Immature natural killer cell (primary cell): ENCODE data around the gene IFT122. TPM values are rescaled to one million over a fixed set of nuclear protein-coding genes. Genes with fewer than 3 reads are reported as not detected.
A peak's percentile ranks its signal among the peaks of the same experiment; 100 is the strongest.
"Not testable (repeated sequence)": the region's sequence is repeated elsewhere in the genome, so short reads cannot be mapped to it uniquely, and the experiment has no call there.

Experiments used
- DNase-seq, 3 donors: peaks; one replicate each; pipeline ENCODE4 v3.0.0; 2022; ENCODE audit warnings: mixed read lengths in 1 of 3
- H3K27ac Mint-ChIP-seq, 6 donors: one replicate each; pipeline ENCODE4 v1.8.0; 2020; ENCODE audit warnings: mixed read lengths in 6 of 6, mild to moderate bottlenecking in 5 of 6, inconsistent platforms in 4 of 6, moderate library complexity in 3 of 6
- H3K27me3 Mint-ChIP-seq, 3 donors: one replicate each; pipeline ENCODE4 v1.8.0; 2020 to 2021; ENCODE audit warnings: low read depth in 3 of 3, mild to moderate bottlenecking in 3 of 3, mixed read lengths in 3 of 3, moderate library complexity in 3 of 3, inconsistent platforms in 1 of 3
- H3K36me3 Mint-ChIP-seq, 3 donors: one replicate each; pipeline ENCODE4 v1.8.0; 2020; ENCODE audit warnings: mixed read lengths in 3 of 3, inconsistent platforms in 2 of 3, mild to moderate bottlenecking in 2 of 3
- H3K4me1 Mint-ChIP-seq, 2 donors: one replicate each; pipeline ENCODE4 v1.8.0; 2020; ENCODE audit warnings: inconsistent platforms in 2 of 2, mild to moderate bottlenecking in 2 of 2, mixed read lengths in 2 of 2, moderate library complexity in 1 of 2
- H3K4me3 Mint-ChIP-seq, 5 donors: one replicate each; pipeline ENCODE4 v1.8.0; 2020; ENCODE audit warnings: mild to moderate bottlenecking in 5 of 5, mixed read lengths in 5 of 5, inconsistent platforms in 3 of 5, moderate library complexity in 3 of 5
- H3K9me3 Mint-ChIP-seq, 6 donors: one replicate each; pipeline ENCODE4 v1.8.0; 2020; ENCODE audit warnings: mild to moderate bottlenecking in 6 of 6, mixed read lengths in 6 of 6, inconsistent platforms in 4 of 6, moderate library complexity in 3 of 6
- polyA plus RNA-seq, 3 donors: library from polyadenylated mRNA; unstranded; fragments of 300-500 nt; fragmentation: Illumina TruSeq; gene quantifications; one replicate each; pipeline ENCODE4 v1.2.3, GENCODE V29; 2021

IFT122 gene, protein sequence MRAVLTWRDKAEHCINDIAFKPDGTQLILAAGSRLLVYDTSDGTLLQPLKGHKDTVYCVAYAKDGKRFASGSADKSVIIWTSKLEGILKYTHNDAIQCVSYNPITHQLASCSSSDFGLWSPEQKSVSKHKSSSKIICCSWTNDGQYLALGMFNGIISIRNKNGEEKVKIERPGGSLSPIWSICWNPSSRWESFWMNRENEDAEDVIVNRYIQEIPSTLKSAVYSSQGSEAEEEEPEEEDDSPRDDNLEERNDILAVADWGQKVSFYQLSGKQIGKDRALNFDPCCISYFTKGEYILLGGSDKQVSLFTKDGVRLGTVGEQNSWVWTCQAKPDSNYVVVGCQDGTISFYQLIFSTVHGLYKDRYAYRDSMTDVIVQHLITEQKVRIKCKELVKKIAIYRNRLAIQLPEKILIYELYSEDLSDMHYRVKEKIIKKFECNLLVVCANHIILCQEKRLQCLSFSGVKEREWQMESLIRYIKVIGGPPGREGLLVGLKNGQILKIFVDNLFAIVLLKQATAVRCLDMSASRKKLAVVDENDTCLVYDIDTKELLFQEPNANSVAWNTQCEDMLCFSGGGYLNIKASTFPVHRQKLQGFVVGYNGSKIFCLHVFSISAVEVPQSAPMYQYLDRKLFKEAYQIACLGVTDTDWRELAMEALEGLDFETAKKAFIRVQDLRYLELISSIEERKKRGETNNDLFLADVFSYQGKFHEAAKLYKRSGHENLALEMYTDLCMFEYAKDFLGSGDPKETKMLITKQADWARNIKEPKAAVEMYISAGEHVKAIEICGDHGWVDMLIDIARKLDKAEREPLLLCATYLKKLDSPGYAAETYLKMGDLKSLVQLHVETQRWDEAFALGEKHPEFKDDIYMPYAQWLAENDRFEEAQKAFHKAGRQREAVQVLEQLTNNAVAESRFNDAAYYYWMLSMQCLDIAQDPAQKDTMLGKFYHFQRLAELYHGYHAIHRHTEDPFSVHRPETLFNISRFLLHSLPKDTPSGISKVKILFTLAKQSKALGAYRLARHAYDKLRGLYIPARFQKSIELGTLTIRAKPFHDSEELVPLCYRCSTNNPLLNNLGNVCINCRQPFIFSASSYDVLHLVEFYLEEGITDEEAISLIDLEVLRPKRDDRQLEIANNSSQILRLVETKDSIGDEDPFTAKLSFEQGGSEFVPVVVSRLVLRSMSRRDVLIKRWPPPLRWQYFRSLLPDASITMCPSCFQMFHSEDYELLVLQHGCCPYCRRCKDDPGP
- polyA plus RNA-seq = 1 to 10 TPM; 5.7 to 7.0 (median 6.0) TPM

DNA sequence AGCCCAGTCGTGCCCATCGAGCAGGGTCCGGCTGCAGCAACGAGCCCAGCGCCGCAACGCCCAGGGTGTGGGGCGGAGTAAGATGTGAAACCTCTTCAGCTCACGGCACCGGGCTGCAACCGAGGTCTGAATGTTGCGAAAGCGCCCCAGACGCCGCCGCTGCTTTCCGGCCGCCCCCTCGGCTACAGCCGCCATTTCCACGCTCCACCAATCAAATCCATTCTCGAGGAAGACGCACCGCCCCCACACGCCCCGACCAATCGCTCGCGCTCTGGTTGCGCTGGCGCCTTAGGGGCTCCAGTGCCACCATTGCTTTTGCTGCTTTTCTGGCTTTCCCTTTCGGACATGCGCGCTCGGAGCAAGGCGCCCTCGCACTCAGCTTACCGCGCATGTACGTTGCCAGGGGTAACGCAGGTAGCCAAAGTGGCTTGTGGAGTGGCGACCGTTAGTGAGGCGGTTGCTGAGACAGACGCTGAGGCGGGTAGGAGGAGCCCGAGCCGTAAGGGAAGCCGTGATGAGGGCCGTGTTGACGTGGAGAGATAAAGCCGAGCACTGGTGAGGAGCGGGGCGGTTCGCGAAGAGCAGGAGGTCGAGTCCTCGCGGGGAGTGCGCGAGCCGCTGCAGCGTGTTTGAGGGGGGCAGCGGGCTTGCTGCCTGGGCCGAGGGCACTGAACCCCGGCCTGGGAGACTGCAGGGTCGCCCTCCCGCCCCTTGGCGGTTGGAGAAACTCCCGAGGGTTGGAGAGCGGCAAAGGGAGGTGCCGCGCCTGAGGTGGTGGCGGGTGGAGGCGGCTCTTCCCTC, at the start of gene IFT122, which contains the start of gene MBD4:
IFT122 (plus strand) TSS at position 408 of the 801 bp plus-strand sequence; CDS start at position 515, 107 bp downstream.
MBD4 (minus strand) TSS at position 132 of the 801 bp plus-strand sequence; CDS start at position 17, 115 bp downstream.
- no peaks in the 10 kb centered on the region for H3K9me3 Mint-ChIP-seq

DNA sequence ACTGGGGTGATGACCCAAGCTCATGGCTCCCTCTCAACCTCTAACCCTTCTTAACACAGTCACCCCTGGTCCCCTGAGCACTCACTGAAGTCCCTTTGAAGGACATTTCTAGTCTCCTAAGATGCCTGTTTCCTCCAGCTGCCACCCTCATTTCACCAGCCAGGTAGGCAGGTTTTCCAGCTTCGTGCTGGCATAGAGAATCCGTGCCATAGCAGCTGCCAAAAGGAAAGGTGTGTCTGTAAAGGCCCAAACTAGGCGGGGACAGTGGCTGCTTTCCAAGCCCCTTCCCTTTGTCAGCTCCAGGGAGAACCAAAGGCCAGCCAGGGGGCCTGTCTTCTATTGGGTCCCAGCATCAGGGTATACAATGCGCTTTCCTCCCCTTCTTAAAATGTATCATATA, 48.4 kb upstream of the IFT122 start:
- H3K36me3 Mint-ChIP-seq = peaks cover 0 to 37% (median 9%) of the 10 kb centered on the region in 3 donors
- H3K27ac Mint-ChIP-seq, H3K27me3 Mint-ChIP-seq: not testable (repeated sequence)

More for the DNA sequence above, at the start of gene IFT122, which contains the start of gene MBD4:
- Mint-ChIP-seq H3K4me1 (peaks cover 47 to 75% of the 10 kb centered on the region in 2 donors), H3K36me3 (peaks cover 6 to 25% (median 16%) of the 10 kb centered on the region in 3 donors), H3K4me3 (peak within 1 kb of the TSS; percentile 92 to 98 (median 96)), H3K27ac (peak within 1 kb of the TSS; percentile 91 to 99 (median 98)), H3K27me3 (peaks cover 6 to 10% (median 6%) of the 10 kb centered on the region in 3 donors)
- peak; percentile 99 for DNase-seq

DNA sequence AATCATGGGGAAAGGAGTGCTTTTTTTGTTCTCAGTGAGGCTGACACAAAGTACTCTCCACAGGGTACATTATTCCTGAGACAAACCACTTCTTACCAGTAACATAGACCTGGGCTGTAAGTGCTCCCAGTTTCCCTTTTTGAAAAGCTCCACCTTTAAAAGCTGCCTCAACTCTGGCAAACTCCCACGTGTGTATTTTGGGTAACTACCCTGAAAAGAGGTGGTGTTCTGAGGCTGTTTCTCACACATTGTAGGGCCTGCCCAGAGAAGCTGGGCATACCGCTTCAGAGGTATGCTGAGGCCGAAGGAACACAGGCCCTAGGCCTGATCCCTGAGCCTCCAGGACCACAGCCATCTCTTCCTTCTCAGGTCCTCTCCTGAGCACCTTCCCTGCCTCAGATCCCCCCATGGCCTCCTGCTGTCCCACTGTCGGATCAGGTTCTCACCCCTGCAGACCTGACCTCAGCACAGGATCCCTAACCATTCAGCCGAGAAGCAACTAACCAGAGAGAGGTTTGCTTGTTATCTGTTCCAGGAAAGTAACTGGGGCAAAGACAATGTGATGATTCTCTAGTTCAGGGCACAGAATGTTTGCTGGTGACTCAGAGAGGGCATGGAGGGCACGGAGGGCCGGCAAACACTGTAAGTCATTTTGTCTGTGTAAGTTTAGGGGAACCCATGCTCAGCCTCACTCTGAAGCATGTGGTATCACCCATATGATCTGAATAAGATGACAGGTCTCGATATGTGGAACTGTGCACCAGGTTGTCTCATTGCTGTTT, 47.7 kb upstream of the IFT122 start:
- H3K27ac Mint-ChIP-seq = peak overlapping the region in 1 of 6 donors; percentile 19
- DNase-seq = not testable (repeated sequence)

More for the DNA sequence above, 48.4 kb upstream of the IFT122 start:
- not testable (repeated sequence) for DNase-seq, H3K4me3 Mint-ChIP-seq, H3K9me3 Mint-ChIP-seq
- peaks cover 11 to 23% of the 10 kb centered on the region in 2 donors for H3K4me1 Mint-ChIP-seq

DNA sequence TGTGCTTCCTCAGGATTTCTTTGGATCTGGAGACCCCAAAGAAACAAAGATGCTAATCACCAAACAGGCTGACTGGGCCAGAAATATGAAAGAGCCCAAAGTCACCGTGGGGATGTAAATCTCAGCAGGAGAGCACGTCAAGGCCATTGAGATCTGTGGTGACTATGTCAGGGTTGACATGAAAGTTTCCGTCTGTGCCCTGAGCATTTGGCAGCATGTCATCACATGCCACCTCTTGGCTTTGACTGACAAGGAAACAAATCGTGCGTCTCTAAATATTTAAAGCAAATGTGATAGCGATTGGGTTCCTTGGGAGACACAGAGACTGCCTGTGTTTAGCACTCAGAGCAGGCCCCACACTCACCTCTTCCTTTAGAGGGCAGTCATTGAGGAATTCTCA, 46.8 kb upstream of the IFT122 start:
- H3K4me3 Mint-ChIP-seq = no peak overlapping the region
- H3K4me1 Mint-ChIP-seq = peaks cover 27 to 40% of the 10 kb centered on the region in 2 donors
- H3K27ac Mint-ChIP-seq = no peak overlapping the region
- peaks cover 0 to 27% (median 3%) of the 10 kb centered on the region in 3 donors for H3K36me3 Mint-ChIP-seq
- H3K27me3 Mint-ChIP-seq = peaks cover 0 to 3% (median 0%) of the 10 kb centered on the region in 3 donors
- H3K9me3 Mint-ChIP-seq = no peaks in the 10 kb centered on the region
- DNase-seq = no peak

More for the DNA sequence above, 47.7 kb upstream of the IFT122 start:
- peaks cover 17 to 30% of the 10 kb centered on the region in 2 donors for H3K4me1 Mint-ChIP-seq
- H3K4me3 Mint-ChIP-seq, H3K27me3 Mint-ChIP-seq, H3K9me3 Mint-ChIP-seq: not testable (repeated sequence)
- peaks cover 0 to 34% (median 4%) of the 10 kb centered on the region in 3 donors for H3K36me3 Mint-ChIP-seq

DNA sequence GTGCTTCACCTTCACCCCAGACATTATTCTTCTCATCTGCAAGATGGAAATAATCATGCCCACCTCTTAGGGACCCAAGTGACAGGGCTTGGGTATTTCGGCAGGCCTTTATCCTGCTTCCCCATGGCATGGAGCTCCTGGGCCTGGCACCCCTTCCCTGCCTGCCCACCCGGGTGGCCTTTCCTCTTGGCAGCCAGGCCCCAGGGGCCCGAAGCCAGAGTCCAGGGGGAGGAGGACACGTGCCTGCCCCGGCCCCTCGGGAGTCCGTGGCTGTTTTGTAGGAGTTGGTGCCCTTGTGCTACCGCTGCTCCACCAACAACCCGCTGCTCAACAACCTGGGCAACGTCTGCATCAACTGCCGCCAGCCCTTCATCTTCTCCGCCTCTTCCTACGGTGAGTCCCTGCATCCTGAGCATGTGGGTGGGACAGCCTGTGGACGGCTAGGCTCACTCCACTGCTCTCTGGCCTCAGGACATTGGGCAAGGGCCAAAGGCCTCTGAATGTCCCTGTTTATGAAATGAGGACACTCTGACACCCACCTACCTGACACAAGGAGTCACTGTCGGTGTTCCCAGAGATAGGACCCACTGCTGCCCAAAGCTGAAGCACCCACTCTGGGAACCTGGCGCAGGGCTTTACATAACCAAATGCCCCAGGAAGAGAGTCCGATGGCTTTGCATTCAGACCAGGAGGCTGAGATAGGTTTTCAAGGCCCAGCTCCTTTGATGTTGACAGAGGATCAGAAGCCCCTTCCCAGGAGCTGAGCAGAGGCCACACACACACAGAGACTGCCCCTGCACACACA, 46.1 kb upstream of the IFT122 start:
- H3K36me3 Mint-ChIP-seq = peaks cover 0 to 23% (median 3%) of the 10 kb centered on the region in 3 donors
- not testable (repeated sequence) for H3K27ac Mint-ChIP-seq

DNA sequence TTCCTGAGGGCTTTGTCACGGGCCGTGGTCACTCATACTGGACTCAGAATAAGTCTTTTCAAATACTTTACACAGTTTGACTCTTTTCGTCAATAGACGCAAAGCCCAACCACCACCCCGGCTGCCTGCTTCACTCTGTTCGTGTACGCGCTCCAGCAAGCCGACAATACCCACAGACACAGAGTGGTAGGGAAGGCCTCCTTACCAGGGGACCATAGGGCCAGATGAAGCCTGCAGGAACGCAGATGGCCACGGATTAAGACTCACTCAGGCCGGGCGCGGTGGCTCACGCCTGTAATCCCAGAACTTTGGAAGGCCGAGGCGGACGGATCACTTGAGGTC, 41.2 kb upstream of the IFT122 start:
- H3K4me3 Mint-ChIP-seq = peak overlapping the region; percentile 94 to 99 (median 94)
- peak in 1 of 3 donors; percentile 9 for DNase-seq
- H3K36me3 Mint-ChIP-seq = peaks cover 0 to 9% (median 0%) of the 10 kb centered on the region in 3 donors
- H3K27ac Mint-ChIP-seq = peak overlapping the region; percentile 94 to 98 (median 97)
- peaks cover 3 to 8% (median 4%) of the 10 kb centered on the region in 3 donors for H3K27me3 Mint-ChIP-seq
- H3K9me3 Mint-ChIP-seq = no peaks in the 10 kb centered on the region
- H3K4me1 Mint-ChIP-seq = peaks cover 36 to 55% of the 10 kb centered on the region in 2 donors

More for the DNA sequence above, 46.1 kb upstream of the IFT122 start:
- H3K4me1 Mint-ChIP-seq = peaks cover 33 to 47% of the 10 kb centered on the region in 2 donors
- H3K4me3 Mint-ChIP-seq, DNase-seq, H3K9me3 Mint-ChIP-seq, H3K27me3 Mint-ChIP-seq: not testable (repeated sequence)

DNA sequence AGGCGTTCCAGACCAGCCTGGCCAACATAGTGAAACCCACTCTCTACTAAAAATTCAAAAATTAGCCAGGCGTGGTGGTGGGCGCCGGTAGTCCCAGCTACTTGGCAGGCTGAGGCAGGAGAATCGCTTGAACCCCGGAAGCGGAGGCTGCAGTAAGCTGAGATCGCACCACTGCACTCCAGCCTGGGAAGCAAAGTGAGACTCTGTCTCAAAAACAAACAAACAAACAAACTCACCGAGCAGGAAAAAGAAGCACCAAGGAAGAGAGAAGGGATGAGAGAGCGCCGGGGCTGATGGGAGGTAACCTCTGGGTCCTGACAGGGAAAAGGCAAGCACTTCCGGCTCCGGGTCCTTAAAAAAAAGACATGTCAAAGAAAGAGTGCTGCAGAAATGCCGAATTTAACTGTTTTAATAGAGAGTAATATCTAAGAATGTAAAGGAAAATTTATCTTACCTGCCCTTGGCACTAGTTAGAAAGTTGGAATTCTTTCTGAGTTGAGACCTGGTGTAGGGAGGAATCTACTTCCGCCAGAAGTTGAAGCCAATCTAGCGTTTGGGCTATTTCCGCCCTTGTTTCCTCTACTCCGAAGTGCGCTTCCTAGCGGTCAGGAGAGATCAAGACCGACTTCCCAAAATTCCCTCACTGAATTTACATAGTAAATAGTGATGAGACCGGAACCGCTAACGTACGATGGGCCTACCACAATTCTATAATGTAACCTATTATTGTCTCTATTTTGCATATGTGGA, 40.7 kb upstream of the IFT122 start:
- H3K4me3 Mint-ChIP-seq = peak overlapping the region; percentile 94 to 99 (median 94)
- peak; percentile 85 for DNase-seq
- no peaks in the 10 kb centered on the region for H3K9me3 Mint-ChIP-seq
- H3K27me3 Mint-ChIP-seq = peaks cover 3 to 8% (median 4%) of the 10 kb centered on the region in 3 donors
- peaks cover 0 to 9% (median 0%) of the 10 kb centered on the region in 3 donors for H3K36me3 Mint-ChIP-seq
- H3K27ac Mint-ChIP-seq = peak overlapping the region; percentile 94 to 98 (median 97)
- H3K4me1 Mint-ChIP-seq = peaks cover 36 to 53% of the 10 kb centered on the region in 2 donors

DNA sequence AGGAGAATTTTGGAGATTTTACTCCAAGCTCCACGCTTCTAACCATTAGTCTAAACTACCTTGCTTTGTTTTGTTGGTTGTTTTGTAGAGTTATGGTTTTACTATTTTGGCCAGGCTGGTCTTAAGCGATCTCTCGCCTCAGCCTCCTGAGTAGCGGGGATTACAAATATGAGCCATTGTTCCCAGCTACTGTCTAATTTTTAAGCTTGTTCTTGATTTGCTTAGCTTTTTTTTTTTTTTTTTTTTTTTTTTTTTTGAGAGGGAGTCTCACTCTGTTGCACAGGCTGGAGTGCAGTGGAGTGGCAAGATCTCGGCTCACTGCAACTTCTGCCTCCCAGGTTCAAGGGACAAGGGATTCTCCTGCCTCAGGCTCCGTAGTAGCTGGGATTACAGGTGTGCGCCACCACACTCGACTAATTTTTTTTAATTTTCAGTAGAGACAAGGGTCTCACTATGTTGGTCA, 40.1 kb upstream of the IFT122 start:
- peaks cover 0 to 6% (median 0%) of the 10 kb centered on the region in 3 donors for H3K36me3 Mint-ChIP-seq
- H3K9me3 Mint-ChIP-seq = no peaks in the 10 kb centered on the region
- H3K4me3 Mint-ChIP-seq = peak overlapping the region; percentile 94 to 99 (median 94)
- peaks cover 36 to 48% of the 10 kb centered on the region in 2 donors for H3K4me1 Mint-ChIP-seq
- DNase-seq = no peak
- H3K27ac Mint-ChIP-seq = peak overlapping the region; percentile 94 to 98 (median 97)
- peaks cover 3 to 8% (median 4%) of the 10 kb centered on the region in 3 donors for H3K27me3 Mint-ChIP-seq

DNA sequence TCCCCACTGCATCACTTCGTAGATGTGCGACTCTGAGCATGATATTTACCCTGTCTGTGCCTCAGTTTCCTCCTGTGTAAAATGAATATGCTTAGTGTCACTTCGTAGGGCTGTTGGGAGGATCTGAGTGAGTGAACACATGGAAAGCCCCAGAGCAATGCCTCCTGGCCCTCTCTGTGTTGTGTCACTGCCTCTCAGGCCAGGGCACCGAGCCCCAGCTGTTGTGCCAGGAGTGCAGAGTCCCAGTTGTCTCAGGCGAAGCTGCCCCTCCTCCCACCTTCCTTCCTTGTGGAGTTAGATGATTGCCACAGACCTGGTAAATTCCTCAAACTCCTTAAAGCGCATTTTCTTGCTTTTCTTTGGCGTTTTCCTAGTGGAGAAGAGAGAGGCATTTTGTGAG, 37.8 kb upstream of the IFT122 start:
- no peak for DNase-seq
- Mint-ChIP-seq H3K4me1 (peaks cover 22 to 25% of the 10 kb centered on the region in 2 donors), H3K36me3 (peaks cover 0 to 2% (median 0%) of the 10 kb centered on the region in 3 donors), H3K27ac (no peak overlapping the region), H3K4me3 (no peak overlapping the region), H3K27me3 (peaks cover 4 to 6% (median 5%) of the 10 kb centered on the region in 3 donors), H3K9me3 (no peaks in the 10 kb centered on the region)

DNA sequence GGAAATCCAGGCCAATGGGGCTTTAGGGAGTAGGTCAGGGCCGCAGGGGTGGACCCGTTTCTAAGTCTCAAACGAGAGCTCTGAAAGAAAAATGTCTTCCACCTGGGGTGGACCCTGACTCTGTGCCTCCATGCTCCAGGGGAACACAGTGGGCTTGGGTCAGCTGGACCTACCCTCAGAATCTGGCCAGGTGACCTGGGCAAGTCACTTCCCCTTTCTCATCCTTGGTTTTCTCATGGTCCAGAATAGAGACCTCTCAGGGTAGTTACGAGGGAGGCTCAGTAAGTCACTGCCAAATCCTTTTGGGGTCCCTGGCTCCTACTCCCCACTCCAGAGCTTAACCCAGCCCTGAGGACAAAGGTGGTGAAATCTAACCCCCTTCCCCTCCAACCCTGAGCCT, 37.4 kb upstream of the IFT122 start:
- peaks cover 4 to 6% (median 5%) of the 10 kb centered on the region in 3 donors for H3K27me3 Mint-ChIP-seq
- no peak overlapping the region for H3K4me3 Mint-ChIP-seq
- H3K27ac Mint-ChIP-seq = no peak overlapping the region

More for the DNA sequence above, 37.4 kb upstream of the IFT122 start:
- H3K36me3 Mint-ChIP-seq = peaks cover 0 to under 1% (median 0%) of the 10 kb centered on the region in 3 donors
- H3K4me1 Mint-ChIP-seq = peaks cover 18 to 21% of the 10 kb centered on the region in 2 donors
- no peak for DNase-seq
- H3K9me3 Mint-ChIP-seq = no peaks in the 10 kb centered on the region
